Hepatocyte (in vitro differentiated cells): ENCODE results near the gene VARS1. TPM values are rescaled to one million over a fixed set of nuclear protein-coding genes. Genes with fewer than 3 reads are reported as not detected.

Source experiments
- DNase-seq: peaks from one replicate; pipeline ENCODE4 v3.0.0-alpha.2; 2016; ENCODE audit warnings: low spot score
- H2AFZ ChIP-seq: fragments of 200-600 bp; sonication (generic); 2 replicates; pipeline ENCODE4 v1.6.0; 2016; ENCODE audit warnings: antibody characterized with exemption, mild to moderate bottlenecking
- H3K27ac ChIP-seq: fragments of 200-600 bp; sonication (generic); 2 replicates; pipeline ENCODE4 v1.5.1; 2016; ENCODE audit warnings: mild to moderate bottlenecking
- H3K27me3 ChIP-seq: fragments of 200-600 bp; sonication (generic); 2 replicates; pipeline ENCODE4 v1.6.1; 2016
- H3K36me3 ChIP-seq: fragments of 200-600 bp; sonication (generic); replicated peaks from 2 replicates; pipeline ENCODE4 v1.5.1; 2016; ENCODE audit warnings: low read depth; ENCODE audit not compliant: insufficient read depth
- H3K4me1 ChIP-seq: fragments of 200-600 bp; sonication (generic); 2 replicates; pipeline ENCODE4 v1.5.1; 2016; ENCODE audit warnings: mild to moderate bottlenecking, moderate library complexity; ENCODE audit not compliant: insufficient read depth
- H3K4me2 ChIP-seq: fragments of 200-600 bp; sonication (generic); 2 replicates; pipeline ENCODE4 v1.6.0; 2016
- H3K4me3 ChIP-seq: fragments of 200-600 bp; sonication (generic); 2 replicates; pipeline ENCODE4 v1.5.1; 2016; ENCODE audit warnings: mild to moderate bottlenecking
- H3K79me2 ChIP-seq: fragments of 200-600 bp; sonication (generic); 2 replicates; pipeline ENCODE4 v1.6.0; 2017; ENCODE audit warnings: mild to moderate bottlenecking
- H3K9me2 ChIP-seq: fragments of 200-600 bp; sonication (generic); replicated peaks from 2 replicates; pipeline ENCODE4 v1.6.0; 2017; ENCODE audit warnings: mild to moderate bottlenecking; ENCODE audit not compliant: insufficient read depth
- H3K9me3 ChIP-seq: fragments of 200-600 bp; sonication (generic); 2 replicates; pipeline ENCODE4 v1.5.1; 2016; ENCODE audit warnings: low read depth, mild to moderate bottlenecking
- H4K20me1 ChIP-seq: fragments of 200-600 bp; sonication (generic); 2 replicates; pipeline ENCODE4 v1.6.0; 2016; ENCODE audit warnings: mild to moderate bottlenecking; ENCODE audit not compliant: insufficient read depth, poor library complexity, severe bottlenecking
- EZH2 ChIP-seq: fragments of 200-600 bp; sonication (generic); IDR thresholded peaks from 2 replicates; pipeline ENCODE4 v1.6.1; 2016; ENCODE audit warnings: antibody characterized with exemption, mild to moderate bottlenecking, borderline replicate concordance
- EZH2phosphoT487 ChIP-seq: fragments of 200-600 bp; sonication (generic); IDR thresholded peaks from one replicate; pipeline ENCODE4 v1.6.1; 2018; ENCODE audit warnings: antibody characterized with exemption, mild to moderate bottlenecking, low read depth, moderate library complexity; ENCODE audit not compliant: unreplicated experiment, severe bottlenecking
- WGBS: methylation state at CpG from one replicate; pipeline ENCODE4 v1.1.6; 2016; ENCODE audit warnings: low lambda C conversion rate; ENCODE audit errors: missing lambda C conversion rate; 5-methylcytosine and 5-hydroxymethylcytosine counted together
- polyA plus RNA-seq: library from polyadenylated mRNA; unstranded; fragments of >200 nt; fragmentation: Nextera tagmentation; extraction: Ambion mirVana; gene quantifications from 2 replicates; pipeline ENCODE4 v1.2.1, GENCODE V29; 2016
- total RNA-seq: library from RNA; depleted of rRNA; stranded (reverse); fragments of >200 nt; gene quantifications from 2 replicates; pipeline ENCODE4 v1.2.3, GENCODE V29; 2014
- TF ChIP-seq, protein P1 (sequence below): fragments of 200-600 bp; sonication (generic); IDR thresholded peaks from 2 replicates; pipeline ENCODE4 v1.5.1; 2016; ENCODE audit warnings: antibody characterized with exemption, mild to moderate bottlenecking; ENCODE audit not compliant: poor library complexity

VARS1 gene
- total and polyA plus RNA-seq, 2 experiments from 2014 or later, result 36.6 to 51.0 TPM

DNA sequence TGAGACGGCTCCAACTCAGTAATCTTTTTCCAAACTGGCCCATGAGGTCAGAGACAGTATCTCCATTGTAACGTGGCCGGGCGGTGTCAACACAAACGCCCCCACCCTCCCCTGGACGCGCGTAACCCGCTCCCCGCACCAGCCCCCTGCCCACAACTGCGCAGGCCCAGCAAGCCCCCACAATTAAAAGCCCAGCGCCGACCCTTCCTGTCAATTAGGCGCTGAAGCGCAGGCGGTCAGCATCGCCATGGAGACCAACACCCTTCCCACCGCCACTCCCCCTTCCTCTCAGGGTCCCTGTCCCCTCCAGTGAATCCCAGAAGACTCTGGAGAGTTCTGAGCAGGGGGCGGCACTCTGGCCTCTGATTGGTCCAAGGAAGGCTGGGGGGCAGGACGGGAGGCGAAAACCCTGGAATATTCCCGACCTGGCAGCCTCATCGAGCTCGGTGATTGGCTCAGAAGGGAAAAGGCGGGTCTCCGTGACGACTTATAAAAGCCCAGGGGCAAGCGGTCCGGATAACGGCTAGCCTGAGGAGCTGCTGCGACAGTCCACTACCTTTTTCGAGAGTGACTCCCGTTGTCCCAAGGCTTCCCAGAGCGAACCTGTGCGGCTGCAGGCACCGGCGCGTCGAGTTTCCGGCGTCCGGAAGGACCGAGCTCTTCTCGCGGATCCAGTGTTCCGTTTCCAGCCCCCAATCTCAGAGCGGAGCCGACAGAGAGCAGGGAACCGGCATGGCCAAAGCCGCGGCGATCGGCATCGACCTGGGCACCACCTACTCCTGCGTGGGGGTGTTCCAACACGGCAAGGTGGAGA, 19.7 kb upstream of the VARS1 start, which contains the start of the genes HSPA1A and HSPA1L:
HSPA1A (plus strand) TSS at position 519 of the 814 bp plus-strand sequence; CDS start at position 733, 214 bp downstream.
HSPA1L (minus strand) TSS at position 259 of the 814 bp plus-strand sequence. CDS start 3,311 bp downstream, outside the sequence.
- TF ChIP-seq EZH2 (no peak), EZH2phosphoT487 (no peak)
- TF ChIP-seq, protein P1, sequence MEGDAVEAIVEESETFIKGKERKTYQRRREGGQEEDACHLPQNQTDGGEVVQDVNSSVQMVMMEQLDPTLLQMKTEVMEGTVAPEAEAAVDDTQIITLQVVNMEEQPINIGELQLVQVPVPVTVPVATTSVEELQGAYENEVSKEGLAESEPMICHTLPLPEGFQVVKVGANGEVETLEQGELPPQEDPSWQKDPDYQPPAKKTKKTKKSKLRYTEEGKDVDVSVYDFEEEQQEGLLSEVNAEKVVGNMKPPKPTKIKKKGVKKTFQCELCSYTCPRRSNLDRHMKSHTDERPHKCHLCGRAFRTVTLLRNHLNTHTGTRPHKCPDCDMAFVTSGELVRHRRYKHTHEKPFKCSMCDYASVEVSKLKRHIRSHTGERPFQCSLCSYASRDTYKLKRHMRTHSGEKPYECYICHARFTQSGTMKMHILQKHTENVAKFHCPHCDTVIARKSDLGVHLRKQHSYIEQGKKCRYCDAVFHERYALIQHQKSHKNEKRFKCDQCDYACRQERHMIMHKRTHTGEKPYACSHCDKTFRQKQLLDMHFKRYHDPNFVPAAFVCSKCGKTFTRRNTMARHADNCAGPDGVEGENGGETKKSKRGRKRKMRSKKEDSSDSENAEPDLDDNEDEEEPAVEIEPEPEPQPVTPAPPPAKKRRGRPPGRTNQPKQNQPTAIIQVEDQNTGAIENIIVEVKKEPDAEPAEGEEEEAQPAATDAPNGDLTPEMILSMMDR, result no peak
- WGBS, result 5% methylated on average over 48 of the region's 56 CpGs
- peak within 1 kb of the TSS; percentile 47 for H3K4me3 ChIP-seq

DNA sequence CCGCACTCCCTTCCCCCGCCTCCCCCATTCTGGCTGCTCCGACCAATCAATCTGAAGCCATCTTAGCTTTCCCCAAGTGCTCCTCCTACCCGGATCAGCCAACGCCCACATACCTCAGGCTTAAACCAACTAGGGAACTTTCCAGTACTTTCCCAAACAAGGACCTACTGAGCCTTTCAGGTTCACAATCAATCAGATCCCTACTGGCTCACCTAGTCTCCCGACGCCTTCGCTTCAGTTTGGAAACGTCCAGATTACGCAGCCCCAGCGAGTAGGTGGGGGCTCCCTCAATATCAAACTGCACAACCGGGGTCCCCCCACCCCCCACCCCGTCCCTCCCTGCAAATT, 19.1 kb upstream of the VARS1 start:
- no peaks in the 10 kb centered on the region for H3K27me3 ChIP-seq
- peak overlapping the region; percentile 97 for H3K27ac ChIP-seq
- H3K4me3 ChIP-seq, result peak overlapping the region; percentile 28
- peaks cover 22% of the 10 kb centered on the region for H3K4me1 ChIP-seq
- H3K4me2 ChIP-seq, result peak overlapping the region; percentile 85
- H3K36me3 ChIP-seq, result no peaks in the 10 kb centered on the region
- TF ChIP-seq EZH2phosphoT487 (no peak), EZH2 (no peak)
- TF ChIP-seq, protein P1, result no peak
- peak; percentile 96 for DNase-seq
- peaks cover 14% of the 10 kb centered on the region for H3K79me2 ChIP-seq
- H3K9me3 ChIP-seq, result no peaks in the 10 kb centered on the region
- WGBS, result 3% methylated on average over 12 of the region's 13 CpGs
- H4K20me1 ChIP-seq, result no peaks in the 10 kb centered on the region
- H3K9me2 ChIP-seq, result no peaks in the 10 kb centered on the region
- peak overlapping the region; percentile 10 for H2AFZ ChIP-seq

More for the DNA sequence above, 19.7 kb upstream of the VARS1 start, which contains the start of the genes HSPA1A and HSPA1L:
- Histone ChIP-seq H3K4me2 (peak within 1 kb of the TSS; percentile 85), H3K27ac (peak within 1 kb of the TSS; percentile 97), H3K36me3 (no peaks in the 10 kb centered on the region), H3K27me3 (no peaks in the 10 kb centered on the region), H3K4me1 (peaks cover 27% of the 10 kb centered on the region), H4K20me1 (no peaks in the 10 kb centered on the region), H3K9me3 (no peaks in the 10 kb centered on the region), H2AFZ (peak within 1 kb of the TSS; percentile 85), H3K79me2 (peaks cover 14% of the 10 kb centered on the region), H3K9me2 (no peaks in the 10 kb centered on the region)
- DNase-seq, result peak; percentile 94

DNA sequence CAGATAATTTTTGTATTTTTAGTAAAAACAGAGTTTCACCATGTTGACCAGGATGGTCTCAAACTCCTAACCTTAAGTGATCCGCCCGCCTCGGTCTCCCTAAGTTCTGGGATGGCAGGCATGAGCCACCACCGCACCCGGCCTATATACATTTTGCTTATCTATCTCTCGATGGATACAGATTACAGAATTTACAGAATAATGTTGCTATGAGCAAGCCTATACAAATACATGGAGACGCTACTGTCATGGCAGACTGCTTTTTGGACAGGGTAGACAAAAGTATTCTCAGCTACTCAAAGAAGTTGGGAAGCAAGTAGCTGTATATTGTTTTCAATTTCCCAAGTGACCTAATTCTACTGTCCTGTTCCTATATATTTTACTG, 17.9 kb upstream of the VARS1 start:
- Histone ChIP-seq H3K79me2 (peaks cover 11% of the 10 kb centered on the region), H3K4me3 (no peak overlapping the region), H3K4me2 (peak overlapping the region; percentile 85), H3K27ac (peak overlapping the region; percentile 97), H3K4me1 (peaks cover 18% of the 10 kb centered on the region), H4K20me1 (no peaks in the 10 kb centered on the region), H3K9me3 (no peaks in the 10 kb centered on the region), H3K36me3 (no peaks in the 10 kb centered on the region), H2AFZ (peak overlapping the region; percentile 85), H3K9me2 (no peaks in the 10 kb centered on the region), H3K27me3 (no peaks in the 10 kb centered on the region)
- DNase-seq, result no peak
- WGBS, result 98% methylated on average over 7 of the region's 7 CpGs
- TF ChIP-seq EZH2, result no peak
- no peak for TF ChIP-seq EZH2phosphoT487
- TF ChIP-seq, protein P1, result no peak
